ENCODE results near the gene TMEM182. TPM values are rescaled to one million over a fixed set of nuclear protein-coding genes. Genes with fewer than 3 reads are reported as not detected.

The TMEM182 gene
- total RNA-seq, 4 donors from 2014 or later: 2.3 to 3.3 (median 2.8) TPM

DNA sequence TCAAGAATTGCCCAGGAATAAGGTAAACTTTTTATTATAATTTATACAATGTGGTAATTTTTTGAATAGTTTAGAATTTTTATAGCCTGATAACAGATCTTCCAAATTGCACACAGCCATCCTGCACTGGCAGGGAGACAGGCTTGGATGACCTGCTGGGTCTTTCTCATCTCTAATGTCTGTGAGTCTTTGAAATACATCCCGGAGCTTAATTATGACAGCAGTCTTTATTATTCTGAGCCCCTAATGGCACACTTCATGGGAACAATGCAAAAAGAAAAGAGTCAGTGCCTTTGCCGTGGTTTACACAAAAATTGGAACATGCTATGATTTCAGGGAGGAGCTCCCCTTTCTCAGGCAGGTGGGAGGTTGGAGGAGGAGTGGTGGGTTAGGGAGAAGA lies 71.0 kb downstream of the TMEM182 start:
- intact Hi-C loops (cut with DNase I): no loop called here
- no peak for DNase-seq
- Histone ChIP-seq H3K27me3 (no peaks in the 10 kb centered on the region), H3K27ac (no peak overlapping the region), H3K9me3 (no peaks in the 10 kb centered on the region), H3K36me3 (no peaks in the 10 kb centered on the region), H3K4me1 (no peaks in the 10 kb centered on the region), H3K4me3 (replicated peaks in 1 of 3) (no peak overlapping the region)
- TF ChIP-seq POLR2A (IDR thresholded peaks at IDR 0.05): no peak
- TF ChIP-seq, protein P1, sequence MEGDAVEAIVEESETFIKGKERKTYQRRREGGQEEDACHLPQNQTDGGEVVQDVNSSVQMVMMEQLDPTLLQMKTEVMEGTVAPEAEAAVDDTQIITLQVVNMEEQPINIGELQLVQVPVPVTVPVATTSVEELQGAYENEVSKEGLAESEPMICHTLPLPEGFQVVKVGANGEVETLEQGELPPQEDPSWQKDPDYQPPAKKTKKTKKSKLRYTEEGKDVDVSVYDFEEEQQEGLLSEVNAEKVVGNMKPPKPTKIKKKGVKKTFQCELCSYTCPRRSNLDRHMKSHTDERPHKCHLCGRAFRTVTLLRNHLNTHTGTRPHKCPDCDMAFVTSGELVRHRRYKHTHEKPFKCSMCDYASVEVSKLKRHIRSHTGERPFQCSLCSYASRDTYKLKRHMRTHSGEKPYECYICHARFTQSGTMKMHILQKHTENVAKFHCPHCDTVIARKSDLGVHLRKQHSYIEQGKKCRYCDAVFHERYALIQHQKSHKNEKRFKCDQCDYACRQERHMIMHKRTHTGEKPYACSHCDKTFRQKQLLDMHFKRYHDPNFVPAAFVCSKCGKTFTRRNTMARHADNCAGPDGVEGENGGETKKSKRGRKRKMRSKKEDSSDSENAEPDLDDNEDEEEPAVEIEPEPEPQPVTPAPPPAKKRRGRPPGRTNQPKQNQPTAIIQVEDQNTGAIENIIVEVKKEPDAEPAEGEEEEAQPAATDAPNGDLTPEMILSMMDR (IDR thresholded peaks at IDR 0.05): no peak
- 85 to 86% methylated on average over 2 of the region's 2 CpGs for WGBS, 2 donors

DNA sequence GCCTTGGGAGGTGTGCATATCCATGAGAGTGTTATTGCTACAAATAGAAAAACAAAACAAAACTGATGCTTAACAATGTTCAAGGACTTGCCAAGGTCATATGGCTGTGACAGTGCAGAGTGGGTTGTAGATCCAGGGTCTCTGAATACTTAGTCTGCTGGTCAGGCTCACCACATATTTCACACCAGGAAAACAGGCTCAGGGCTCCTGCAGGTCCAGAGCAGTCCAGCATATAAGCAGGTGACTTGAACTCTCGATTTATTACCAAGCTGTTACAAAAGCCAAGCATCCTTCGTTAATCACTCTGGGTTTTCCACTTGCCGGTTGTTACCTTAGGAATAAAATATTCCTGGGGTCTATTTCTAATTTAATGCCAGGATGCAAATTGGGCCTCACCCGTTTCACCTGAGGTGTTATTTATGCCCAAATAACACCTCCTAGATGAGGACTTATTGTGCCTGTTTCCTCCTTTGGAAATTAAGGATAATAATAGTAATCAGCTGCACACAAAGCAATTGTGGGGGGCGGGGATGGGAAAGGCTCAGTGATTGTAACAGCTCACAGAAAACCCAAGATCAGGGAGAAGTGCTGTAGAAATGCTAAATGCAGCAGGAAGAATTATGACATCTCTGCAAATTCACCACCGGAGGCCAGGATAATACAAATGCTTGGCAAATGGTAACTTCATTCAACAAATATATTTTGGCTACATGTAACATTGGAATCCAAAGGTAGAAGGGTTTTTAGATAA lies 72.9 kb downstream of the TMEM182 start:
- intact Hi-C loops (cut with DNase I): no loop called here
- DNase-seq: no peak
- Histone ChIP-seq H3K9me3 (no peaks in the 10 kb centered on the region), H3K27ac (no peak overlapping the region), H3K4me1 (no peaks in the 10 kb centered on the region), H3K27me3 (no peaks in the 10 kb centered on the region), H3K36me3 (no peaks in the 10 kb centered on the region), H3K4me3 (replicated peaks in 1 of 3) (no peak overlapping the region)
- WGBS, 2 donors: 91 to 92% methylated on average over 6 of the region's 6 CpGs
- TF ChIP-seq POLR2A (IDR thresholded peaks at IDR 0.05): no peak
- TF ChIP-seq, protein P1 (IDR thresholded peaks at IDR 0.05): no peak

DNA sequence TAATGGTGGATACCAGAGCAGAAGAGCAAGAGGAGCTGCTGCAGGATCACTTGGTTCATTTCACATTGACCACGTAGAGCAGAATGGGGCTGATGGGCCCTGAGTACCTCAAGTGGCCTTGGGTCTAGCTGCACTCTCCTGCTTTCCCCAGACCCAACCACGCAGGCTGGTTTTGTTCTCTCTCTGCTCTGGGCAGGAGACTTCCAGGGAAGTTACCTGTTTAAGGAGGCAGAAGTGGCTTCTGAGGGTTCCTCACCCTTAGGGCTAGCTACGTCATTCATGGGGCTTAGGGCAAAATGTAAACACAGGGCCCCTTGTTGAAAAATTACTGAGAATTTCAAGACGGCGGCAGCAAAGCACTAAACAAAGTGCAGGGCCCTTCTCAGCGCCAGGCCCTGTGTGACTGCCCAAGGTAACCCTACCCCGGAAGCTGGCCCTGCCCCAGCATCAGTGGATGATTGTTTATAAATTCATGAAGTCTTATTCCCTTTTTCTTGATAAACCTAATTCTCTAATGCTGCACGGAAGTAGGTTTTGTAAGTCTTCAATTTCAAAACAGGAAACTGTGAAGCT lies 75.9 kb downstream of the TMEM182 start:
- Histone ChIP-seq H3K9me3 (no peaks in the 10 kb centered on the region), H3K4me3 (replicated peaks in 1 of 3) (no peak overlapping the region), H3K27ac (no peak overlapping the region), H3K36me3 (no peaks in the 10 kb centered on the region), H3K4me1 (no peaks in the 10 kb centered on the region), H3K27me3 (no peaks in the 10 kb centered on the region)
- TF ChIP-seq, protein P1 (IDR thresholded peaks at IDR 0.05): no peak
- TF ChIP-seq POLR2A (IDR thresholded peaks at IDR 0.05): no peak
- WGBS, 2 donors: 72 to 74% methylated on average over 8 of the region's 8 CpGs
- no peak for DNase-seq
- intact Hi-C loops (cut with DNase I): no loop called here

DNA sequence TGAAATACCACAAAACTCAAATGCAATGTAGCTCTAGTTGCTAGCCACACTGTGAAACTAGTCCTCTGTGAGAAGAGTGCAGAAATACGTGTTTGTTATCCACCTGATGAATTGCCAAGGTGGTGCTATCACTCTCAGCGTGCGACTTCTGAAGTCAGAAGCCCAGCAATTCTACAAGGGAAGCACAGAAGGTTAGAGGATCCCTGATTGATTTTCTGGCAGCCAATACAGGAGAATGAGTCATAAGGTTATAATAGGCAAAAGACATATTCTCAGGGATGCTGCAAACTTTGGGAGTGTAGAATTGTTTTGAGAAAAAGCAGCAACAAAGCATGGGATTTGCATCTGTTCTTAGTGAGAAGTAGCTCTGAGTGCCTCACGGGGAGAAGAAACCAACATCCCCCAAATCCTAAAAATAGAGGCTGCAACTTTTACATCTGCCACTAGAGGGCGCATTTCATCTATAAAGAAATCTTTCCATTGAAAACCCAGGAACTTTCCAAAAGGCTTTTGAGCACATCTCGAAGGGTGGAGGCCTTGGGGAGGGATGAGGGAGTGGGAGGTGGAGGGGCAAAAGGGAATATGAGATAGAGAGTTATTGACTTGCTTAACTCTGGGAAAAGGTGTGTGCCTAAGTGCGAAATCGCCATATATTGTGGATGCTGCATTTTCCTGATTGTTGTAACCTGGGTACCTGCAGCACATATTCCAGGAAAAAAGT lies 78.0 kb downstream of the TMEM182 start:
- TF ChIP-seq, protein P1 (IDR thresholded peaks at IDR 0.05): peak; percentile 19 to 98 (median 58)
- no peak for TF ChIP-seq POLR2A (IDR thresholded peaks at IDR 0.05)
- intact Hi-C loops (cut with DNase I): no loop called here

More for the DNA sequence above, 78.0 kb downstream of the TMEM182 start:
- 40 to 44% methylated on average over 8 of the region's 8 CpGs for WGBS, 2 donors
- no peaks in the 10 kb centered on the region for H3K36me3 ChIP-seq
- H3K27me3 ChIP-seq: no peaks in the 10 kb centered on the region
- H3K4me1 ChIP-seq: no peaks in the 10 kb centered on the region
- no peak overlapping the region for H3K27ac ChIP-seq
- DNase-seq: peak; percentile 10 to 22
- no peak overlapping the region for H3K4me3 ChIP-seq (replicated peaks in 1 of 3)
- H3K9me3 ChIP-seq: no peaks in the 10 kb centered on the region
